ENCODE measurements around the gene USH2A.

USH2A gene

GRCh38 chr1:216270086-216270773 lies 153.0 kb downstream of the USH2A start:
- no peak for DNase-seq

- no peak for DNase-seq
Measured at GRCh38 chr1:216261631-216262030, 161.6 kb downstream of the USH2A start.

DNA sequence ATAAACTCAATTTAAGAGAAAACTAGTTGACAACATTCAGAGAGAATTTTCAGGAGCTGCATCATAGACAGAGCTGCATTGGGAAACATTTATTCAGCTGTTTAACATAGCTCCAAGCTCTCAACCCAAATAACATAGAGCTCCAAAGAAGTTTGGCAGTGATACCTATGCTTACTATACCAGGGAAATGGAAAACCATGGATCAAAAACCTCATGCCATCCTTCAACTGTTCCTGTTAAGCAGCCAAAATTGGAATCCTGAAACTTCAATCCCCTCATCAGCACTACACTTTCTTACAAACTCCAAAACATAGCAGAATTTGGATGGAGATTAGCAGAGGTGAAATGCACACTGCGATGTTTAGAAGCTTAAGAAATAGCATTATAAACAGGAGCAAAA lies 164.4 kb downstream of the USH2A start:
- no peak for DNase-seq

GRCh38 chr1:216258386-216258785 lies 164.9 kb downstream of the USH2A start:
- DNase-seq, result no peak

DNA sequence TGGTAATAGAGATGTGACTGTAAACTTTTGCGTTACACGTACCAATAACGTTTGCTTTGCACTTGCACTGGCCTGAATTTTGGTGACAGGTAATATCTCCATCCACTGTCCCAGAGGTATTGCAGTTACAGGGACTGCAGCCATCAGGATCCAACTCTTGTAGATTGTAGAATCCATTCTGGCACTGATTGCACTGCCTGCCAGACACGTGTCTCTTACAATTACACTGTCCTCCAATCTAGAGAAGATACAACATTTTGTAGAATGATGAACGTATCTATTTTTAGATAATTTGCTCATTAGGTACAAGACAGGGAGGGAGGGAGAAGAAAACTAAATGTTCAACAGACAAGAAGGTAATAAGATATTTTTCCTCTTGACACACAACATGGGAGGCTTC lies 172.4 kb downstream of the USH2A start:
- DNase-seq, result no peak

DNA sequence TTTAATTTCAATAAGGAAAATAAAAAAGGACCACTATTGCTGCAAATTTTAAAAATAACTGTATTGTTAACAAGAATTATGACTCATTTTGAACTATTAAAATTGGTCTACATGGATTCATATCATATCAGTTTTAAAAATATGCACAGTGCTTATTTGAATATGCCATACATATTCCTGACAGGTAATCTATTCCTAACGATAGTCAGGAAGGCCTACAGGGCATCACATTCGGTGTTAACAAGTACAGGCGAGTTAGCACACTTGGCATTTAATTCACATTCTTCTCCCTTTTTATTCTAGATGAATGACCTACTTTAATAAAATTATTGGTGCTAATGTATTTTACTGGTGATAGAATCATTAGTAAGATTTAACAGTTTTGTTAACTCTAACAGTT lies 174.6 kb downstream of the USH2A start:
- DNase-seq, result no peak

DNA sequence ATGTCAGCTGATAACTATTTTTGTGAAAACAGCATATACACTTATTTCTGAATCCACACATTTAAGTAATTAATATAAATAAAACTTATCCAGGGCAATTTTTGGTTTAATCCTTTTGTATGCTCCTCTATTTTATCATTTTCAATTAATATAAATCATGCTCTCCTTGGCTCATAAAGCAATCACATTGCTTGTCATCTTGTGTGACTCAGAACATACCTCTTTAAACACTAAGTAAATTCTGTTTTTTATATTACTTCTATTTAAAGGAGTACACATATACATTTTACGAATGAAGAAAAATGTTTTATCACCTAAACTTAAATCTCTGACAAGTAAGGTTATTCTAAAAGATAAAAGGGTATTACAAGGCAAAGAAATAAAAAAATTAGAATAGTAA lies 175.3 kb downstream of the USH2A start:
- DNase-seq, result no peak

DNA sequence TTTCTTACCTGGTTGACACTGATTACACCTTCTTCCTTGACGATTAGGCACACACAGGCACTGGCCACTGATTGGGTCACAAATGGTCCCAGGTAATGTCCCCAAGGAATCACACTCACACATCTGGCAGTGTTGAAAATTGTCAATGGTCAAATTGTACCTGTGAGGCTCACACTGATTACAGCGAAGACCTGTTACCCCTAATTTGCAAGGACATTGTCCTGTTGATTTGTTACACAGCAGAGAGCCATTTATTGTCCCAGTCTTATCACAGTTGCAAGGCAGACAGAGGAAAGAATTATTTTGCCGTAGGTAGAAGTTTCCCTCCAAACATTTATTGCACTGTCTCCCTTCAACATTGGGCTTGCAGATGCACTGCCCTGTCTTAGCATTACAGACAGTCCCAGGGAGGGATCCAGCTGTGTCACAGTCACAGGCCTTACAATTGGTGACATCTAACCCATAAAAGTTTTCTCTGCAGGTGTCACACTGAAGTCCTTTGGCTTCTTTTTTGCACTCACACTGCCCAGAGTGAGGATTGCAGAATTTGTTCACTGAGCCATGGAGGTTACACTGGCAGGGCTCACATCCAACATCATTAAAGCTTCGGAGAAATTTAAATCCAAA lies 176.6 kb downstream of the USH2A start:
- no peak for DNase-seq

DNA sequence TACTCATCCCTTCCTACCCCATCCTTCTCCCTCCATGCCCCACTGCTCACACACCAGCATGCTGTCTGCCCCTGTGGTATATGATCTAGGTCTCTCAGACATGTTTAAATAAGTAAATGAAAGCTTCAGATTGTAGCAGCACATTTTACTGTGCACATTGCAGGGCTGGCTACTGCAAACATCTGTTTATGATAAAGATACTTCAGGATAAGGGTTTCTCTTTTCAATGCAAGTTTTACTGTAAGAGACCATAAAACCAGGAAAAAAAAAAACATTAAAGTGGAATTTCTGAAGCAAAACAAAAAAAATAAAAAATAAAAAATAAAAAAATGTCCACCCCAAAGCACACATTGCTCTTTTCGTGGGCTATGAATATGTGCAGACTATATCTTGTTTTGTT lies 184.4 kb downstream of the USH2A start:
- no peak for DNase-seq

- DNase-seq, result no peak
Measured at GRCh38 chr1:216237927-216238542, 185.2 kb downstream of the USH2A start.

- no peak for DNase-seq
Measured at GRCh38 chr1:216224233-216224632, 199.0 kb downstream of the USH2A start.

GRCh38 chr1:216223486-216223885 lies 199.8 kb downstream of the USH2A start:
- no peak for DNase-seq

DNA sequence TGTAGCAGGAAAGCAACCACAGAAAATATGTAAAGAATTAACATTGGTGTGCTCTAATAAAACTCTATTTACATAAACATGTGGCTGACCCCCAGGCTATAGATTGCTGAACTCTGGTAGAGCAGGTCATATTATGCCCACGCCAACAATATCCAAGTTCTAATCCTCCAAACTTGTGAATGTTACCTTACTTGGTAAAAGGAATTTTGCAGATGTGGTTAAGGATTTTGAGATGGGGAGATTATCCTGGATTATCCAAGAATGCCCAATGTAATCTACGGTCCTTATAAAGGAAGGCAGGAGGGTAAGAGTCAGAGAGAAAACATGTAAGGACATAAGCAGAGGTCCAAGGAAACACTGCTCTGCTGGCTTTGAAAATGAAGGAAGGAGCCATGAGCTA lies 201.0 kb downstream of the USH2A start:
- DNase-seq, result no peak

DNA sequence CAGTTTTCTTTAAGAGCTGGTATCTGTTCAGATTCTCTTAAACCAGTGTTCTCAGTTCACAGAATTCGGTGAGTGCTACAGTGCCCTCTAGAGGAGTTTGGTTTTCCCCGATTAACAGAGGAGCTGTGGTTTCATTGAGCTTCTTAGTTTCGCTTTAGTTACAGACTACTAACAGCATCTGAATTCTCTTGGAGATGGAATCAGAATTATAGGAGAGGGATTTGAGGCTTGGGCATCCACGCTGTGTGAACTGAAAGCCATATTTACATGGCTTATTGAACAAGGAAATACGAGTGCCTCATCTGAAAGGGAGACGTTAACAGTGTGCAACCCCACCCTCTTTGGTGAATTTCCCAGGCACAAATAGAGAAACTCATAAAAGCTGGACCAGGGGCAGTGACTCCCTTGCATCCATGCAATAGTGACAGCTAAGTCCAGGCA lies 202.0 kb downstream of the USH2A start:
- DNase-seq, result peak; percentile 65 to 70

GRCh38 chr1:216216305-216216704 lies 206.9 kb downstream of the USH2A start:
- no peak for DNase-seq

DNA sequence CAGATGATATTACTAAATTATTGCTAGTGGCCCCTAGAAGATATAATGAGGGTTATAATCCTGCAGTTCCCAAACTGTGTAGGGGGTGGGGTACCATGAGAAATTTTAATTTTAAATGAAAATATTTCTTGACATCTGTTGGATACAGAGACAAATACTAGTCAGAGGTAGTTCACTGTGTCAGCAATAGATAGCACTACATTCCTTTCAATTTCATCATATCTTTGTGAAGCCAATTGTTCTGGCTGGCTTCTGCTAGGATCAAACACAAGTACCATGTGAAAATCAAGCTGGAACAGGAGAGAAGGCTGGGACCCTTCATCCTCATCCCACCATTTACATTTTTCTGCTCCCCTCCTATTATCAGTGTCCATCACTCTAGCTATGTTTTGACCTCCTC lies 208.1 kb downstream of the USH2A start:
- DNase-seq, result no peak

GRCh38 chr1:216212826-216213225 lies 210.4 kb downstream of the USH2A start:
- no peak for DNase-seq

DNA sequence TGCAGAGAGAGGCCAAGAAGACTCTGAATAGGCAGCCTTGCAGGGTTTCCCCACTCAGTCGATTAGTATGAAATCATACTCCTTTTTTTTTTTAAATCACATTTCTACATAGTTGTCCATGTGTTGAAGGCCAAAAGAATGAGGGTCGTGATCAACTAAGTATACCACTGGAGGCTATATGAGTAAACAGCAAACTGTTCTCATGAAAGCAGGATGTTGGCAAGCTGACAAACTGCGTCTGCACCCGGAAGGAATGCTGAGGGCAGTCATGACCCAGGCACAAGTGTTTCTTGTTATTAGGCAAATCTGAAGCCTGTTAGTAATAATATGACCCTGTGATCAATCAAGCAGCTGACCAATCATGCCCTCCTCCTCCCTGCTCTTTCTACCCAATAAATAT lies 213.2 kb downstream of the USH2A start:
- no peak for DNase-seq

GRCh38 chr1:216209125-216209524 lies 214.1 kb downstream of the USH2A start:
- DNase-seq, result no peak

- no peak for DNase-seq
Measured at GRCh38 chr1:216207154-216207553, 216.1 kb downstream of the USH2A start.

DNA sequence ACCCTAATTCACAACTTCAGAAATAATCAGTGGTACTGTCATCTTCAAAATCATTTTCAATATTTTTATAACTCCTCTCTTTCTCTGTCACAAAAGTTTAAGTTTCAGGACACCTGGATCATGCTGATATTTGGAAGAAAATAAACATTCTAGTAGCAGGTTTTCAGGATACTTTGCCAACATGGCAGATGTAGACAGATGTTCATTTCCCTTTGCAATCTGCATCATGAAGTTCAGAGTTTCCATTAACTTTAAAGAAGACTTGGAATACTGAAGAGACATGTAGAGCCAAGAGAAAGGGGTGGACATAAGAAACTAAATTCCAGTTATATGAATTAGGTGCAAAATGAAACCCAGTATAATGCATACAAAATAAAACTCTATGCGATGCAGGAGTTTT lies 218.1 kb downstream of the USH2A start:
- no peak for DNase-seq

DNA sequence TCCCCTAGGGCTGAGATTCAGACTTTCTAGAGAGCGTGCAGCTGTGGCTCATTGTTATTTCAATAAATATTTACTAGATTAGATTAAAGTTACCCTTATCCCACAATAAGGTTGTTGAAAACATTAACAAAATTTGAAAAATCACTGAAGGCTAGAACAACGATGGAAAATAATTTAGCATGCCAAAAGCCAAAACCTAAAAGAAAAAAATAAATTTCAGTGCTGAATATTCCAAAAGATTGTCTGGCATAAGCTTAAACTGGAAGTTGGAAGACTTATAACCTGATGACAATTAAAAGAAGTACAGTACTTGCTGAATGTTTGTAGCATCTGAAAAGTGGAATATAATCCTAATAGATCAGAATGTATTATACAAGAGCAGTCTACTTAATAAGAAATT lies 221.3 kb downstream of the USH2A start:
- no peak for DNase-seq

DNA sequence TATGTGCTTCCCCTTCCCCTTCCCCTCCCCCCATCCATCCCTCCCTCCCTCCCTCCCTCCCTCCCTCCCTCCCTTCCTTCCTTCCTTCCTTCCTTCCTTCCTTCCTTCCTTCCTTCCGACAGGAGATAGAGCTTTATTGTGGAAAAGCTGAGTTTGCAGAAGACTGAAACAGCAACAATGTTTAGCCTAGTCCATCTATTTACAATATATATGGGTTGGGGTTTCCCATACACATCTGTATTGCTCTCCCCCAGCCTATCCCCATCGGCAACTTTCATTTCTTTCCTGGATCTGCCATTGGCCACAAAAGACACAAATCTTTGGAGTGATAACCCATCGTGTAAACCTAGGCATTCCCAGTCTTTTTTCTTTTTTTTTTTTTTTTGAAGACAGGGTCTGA lies 222.3 kb downstream of the USH2A start:
- no peak for DNase-seq

DNA sequence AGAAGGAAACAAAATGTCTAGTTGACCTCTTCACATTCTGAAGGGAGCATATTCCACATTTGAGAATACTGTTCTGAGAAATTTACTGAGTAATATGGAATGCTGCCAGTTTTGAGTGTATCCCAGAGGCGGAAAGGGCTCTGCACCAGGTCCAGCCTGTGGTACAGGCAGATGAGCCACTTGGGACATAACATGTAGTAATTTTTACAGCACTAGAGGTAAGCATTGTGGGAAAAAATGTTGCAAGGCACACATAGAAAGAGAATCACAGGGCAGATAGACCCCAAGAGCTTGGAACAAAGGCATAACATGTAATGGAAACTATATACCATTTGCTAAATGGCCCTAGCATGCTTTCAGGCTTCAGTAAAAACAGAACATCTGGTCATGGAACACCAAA lies 228.5 kb downstream of the USH2A start:
- no peak for DNase-seq
